ENCODE measurements around the gene EIF4B.

DNA sequence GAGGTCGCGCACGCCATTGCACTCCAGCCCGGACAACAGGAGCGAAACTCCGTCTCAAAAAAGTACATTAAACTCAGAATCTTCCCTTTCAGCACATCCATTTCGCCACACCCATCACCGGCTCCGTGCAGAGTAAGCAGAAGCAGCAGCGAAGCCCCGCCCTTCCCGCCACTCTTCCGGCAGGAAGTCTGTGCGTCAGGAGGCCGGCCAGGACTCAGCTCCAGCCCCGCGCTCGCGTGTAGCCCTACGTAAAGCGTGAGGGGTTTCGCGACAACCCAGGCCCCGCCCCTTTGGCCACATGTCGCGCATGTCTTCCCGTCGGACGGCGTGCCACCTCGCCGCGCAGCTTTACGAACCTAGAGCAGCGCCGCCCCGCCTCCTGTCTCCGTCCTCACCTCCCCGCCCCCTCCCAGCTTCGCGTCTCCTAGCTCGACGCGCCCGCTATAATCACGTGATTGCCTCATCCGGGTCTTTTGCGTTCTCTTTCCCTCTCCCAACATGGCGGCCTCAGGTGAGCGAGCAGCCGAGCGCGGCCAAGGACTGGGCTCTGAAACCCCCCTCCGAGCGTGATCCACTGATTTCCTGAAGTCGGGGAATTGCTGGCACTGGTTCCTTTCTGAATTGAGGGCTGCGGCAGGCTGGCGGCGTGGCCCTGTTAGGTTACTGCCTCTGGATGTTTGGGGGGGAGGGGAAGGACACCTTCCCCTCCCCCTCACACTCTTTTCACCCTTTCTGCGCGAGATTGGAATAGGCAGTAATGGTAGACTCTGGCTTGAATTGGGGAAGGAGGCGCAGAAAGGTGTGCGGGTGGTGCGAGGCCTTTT is at the start of gene EIF4B:
- no peak for TF ChIP-seq ZNF274 (IDR thresholded peaks at IDR 0.05; ENCODE audit: low read depth, low read length)
- TF ChIP-seq YY1 (IDR thresholded peaks at IDR 0.05; ENCODE audit: insufficient read depth, insufficient read length) = peak; percentile 81

All from NT2/D1 (cell line).